ENCODE measurements around the gene EOMES. TPM values are rescaled to one million over a fixed set of nuclear protein-coding genes. Genes with fewer than 3 reads are reported as not detected.

EOMES gene
- total RNA-seq, 1 experiment from 2014 or later, result not detected

- Histone ChIP-seq H3K4me3 (no peak overlapping the region), H3K27me3 (no peaks in the 10 kb centered on the region), H3K9me3 (replicated peaks) (no peaks in the 10 kb centered on the region), H3K27ac (no peak overlapping the region), H3K36me3 (no peaks in the 10 kb centered on the region), H3K4me1 (no peaks in the 10 kb centered on the region)
- DNase-seq, result no peak
These were observed 6.3 kb upstream of the EOMES start for GRCh38 chr3:27728195-27729087.

GRCh38 chr3:27726240-27726639 is 4.1 kb upstream of the EOMES start:
- Histone ChIP-seq H3K36me3 (no peaks in the 10 kb centered on the region), H3K4me1 (no peaks in the 10 kb centered on the region), H3K27me3 (no peaks in the 10 kb centered on the region)

GRCh38 chr3:27724459-27725197 is 2.5 kb upstream of the EOMES start:
- H3K4me3 ChIP-seq, result no peak overlapping the region
- H3K27ac ChIP-seq, result no peak overlapping the region
- no peaks in the 10 kb centered on the region for H3K36me3 ChIP-seq
- no peaks in the 10 kb centered on the region for H3K4me1 ChIP-seq
- no peaks in the 10 kb centered on the region for H3K27me3 ChIP-seq
- no peaks in the 10 kb centered on the region for H3K9me3 ChIP-seq (replicated peaks)
- no peak for DNase-seq

More at GRCh38 chr3:27726240-27726639, 4.1 kb upstream of the EOMES start:
- no peaks in the 10 kb centered on the region for H3K9me3 ChIP-seq (replicated peaks)
- H3K27ac ChIP-seq, result no peak overlapping the region
- H3K4me3 ChIP-seq, result no peak overlapping the region
- no peak for DNase-seq

DNA sequence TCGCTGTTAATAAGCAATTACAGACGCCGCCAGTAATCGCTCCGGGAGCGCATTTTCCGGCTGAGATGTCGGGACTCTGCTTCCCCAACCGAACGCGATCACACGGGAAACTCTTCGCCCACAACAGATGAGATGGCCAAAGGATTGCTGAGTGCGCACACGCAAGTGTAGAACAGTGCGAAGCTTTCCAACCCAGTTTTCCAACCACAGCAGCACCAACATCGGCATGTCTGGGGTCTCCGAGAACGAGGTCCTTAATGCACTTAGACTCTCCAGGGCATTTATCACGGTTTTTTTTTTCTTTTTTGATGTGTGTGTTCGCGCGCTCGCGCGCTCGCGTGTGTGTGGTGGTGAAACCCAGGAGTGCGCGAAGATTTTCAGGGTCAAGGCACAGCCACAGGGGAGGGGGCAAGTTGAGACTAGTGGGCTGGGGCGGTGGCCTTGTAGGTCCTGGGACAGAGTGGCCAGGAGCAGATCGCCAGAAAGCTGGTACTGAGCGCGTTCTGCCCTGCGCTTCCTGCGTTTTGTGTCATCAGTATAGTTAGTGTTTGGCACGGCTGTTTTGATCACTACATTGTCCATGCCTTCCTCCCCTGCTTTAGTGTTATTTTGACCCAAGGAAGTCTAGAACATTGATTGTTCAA is 1.8 kb upstream of the EOMES start:
- Histone ChIP-seq H3K4me1 (no peaks in the 10 kb centered on the region), H3K9me3 (replicated peaks) (no peaks in the 10 kb centered on the region), H3K27ac (no peak overlapping the region), H3K36me3 (no peaks in the 10 kb centered on the region), H3K4me3 (no peak overlapping the region), H3K27me3 (no peaks in the 10 kb centered on the region)
- no peak for DNase-seq

DNA sequence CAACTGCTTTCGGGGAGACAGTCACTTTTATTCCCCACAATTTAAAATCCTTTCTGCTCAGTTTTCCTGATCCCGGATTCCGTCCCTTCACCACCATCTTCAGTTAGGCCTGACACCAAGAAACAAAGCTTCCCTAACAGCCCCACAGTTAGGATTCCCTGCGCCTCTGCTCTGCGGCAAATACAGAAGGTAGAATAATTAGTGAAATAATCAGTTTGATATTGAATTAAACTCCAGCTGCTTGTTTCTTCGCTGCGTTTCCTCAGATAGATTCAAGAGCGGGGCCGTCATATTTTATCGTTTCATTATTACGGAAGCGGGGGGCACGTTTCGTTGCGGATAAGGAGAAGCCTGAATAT is 1.3 kb upstream of the EOMES start:
- Histone ChIP-seq H3K27me3 (no peaks in the 10 kb centered on the region), H3K4me3 (no peak overlapping the region), H3K9me3 (replicated peaks) (no peaks in the 10 kb centered on the region)

DNA sequence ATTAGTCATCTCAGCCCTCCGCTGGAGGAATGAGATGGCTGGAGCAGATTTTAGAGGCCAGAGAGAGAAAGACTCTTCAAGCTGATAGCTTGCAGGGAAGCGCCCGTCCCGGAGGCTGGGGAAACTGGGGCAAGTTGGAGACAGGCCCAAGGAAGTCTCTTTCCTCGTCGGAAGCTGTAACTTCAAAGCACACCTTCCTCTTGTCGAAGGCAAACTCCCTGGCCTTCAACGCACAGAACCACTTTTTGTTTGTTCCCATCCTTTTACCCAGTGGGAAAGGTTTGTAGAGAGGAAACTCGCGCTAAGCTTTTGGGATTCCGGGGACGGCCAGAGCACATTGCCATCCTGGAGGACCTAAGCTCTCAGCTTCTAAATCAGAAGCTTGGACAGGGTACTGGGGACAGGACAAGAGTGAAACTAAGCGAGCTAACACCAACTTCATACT is 900 bp upstream of the EOMES start:
- Histone ChIP-seq H3K9me3 (replicated peaks) (no peaks in the 10 kb centered on the region), H3K4me1 (no peaks in the 10 kb centered on the region), H3K36me3 (no peaks in the 10 kb centered on the region), H3K27ac (no peak overlapping the region), H3K27me3 (no peaks in the 10 kb centered on the region), H3K4me3 (no peak overlapping the region)
- DNase-seq, result no peak

More for the DNA sequence above, 1.3 kb upstream of the EOMES start:
- no peaks in the 10 kb centered on the region for H3K36me3 ChIP-seq
- DNase-seq, result no peak
- H3K4me1 ChIP-seq, result no peaks in the 10 kb centered on the region
- H3K27ac ChIP-seq, result no peak overlapping the region

GRCh38 chr3:27720899-27721716 is 1.0 kb downstream of the EOMES start:
- Histone ChIP-seq H3K4me1 (no peaks in the 10 kb centered on the region), H3K27ac (no peak overlapping the region), H3K27me3 (peaks cover 4% of the 10 kb centered on the region; the same call in 1 of the 2 replicates), H3K9me3 (replicated peaks) (no peaks in the 10 kb centered on the region), H3K4me3 (no peak overlapping the region), H3K36me3 (no peaks in the 10 kb centered on the region)
- no peak for DNase-seq

DNA sequence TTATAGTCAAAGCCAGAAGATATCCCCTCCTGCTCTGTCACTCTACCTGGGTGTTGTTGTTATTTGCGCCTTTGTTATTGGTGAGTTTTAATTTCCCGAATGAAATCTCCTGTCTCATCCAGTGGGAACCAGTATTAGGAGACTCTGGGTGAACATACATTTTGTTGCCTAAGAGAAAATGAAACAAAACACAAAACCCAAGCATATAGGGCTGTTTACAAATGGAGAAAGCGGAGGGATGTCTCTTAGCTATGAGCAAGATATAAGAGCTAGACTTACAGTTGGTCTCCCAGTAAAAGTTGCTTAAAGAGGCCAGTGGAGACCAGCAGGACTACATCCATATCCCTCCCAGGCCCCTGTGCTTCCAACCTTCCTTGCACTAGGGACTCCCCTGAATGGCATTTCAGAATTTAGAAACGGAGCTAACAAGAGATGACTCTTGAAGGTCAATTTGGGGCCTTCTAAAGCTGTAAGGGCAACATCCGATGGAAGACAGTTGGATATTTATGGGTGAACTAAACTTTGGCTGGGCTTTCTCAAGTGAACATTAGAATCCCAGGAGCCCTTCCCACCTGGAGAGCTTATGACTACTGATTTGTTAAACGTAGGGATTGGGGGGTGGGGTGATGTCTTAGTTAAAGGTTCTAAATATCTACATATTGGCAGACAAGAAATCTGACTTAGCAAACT is 2.7 kb downstream of the EOMES start:
- DNase-seq, result no peak
- Histone ChIP-seq H3K9me3 (replicated peaks) (no peaks in the 10 kb centered on the region), H3K4me3 (no peak overlapping the region), H3K27ac (no peak overlapping the region), H3K36me3 (no peaks in the 10 kb centered on the region), H3K4me1 (no peaks in the 10 kb centered on the region), H3K27me3 (peaks cover 4% of the 10 kb centered on the region; the same call in 1 of the 2 replicates)

GRCh38 chr3:27718459-27718858 is 3.7 kb downstream of the EOMES start:
- no peak for DNase-seq
- Histone ChIP-seq H3K9me3 (replicated peaks) (no peaks in the 10 kb centered on the region), H3K36me3 (no peaks in the 10 kb centered on the region), H3K27ac (no peak overlapping the region), H3K4me1 (no peaks in the 10 kb centered on the region), H3K4me3 (no peak overlapping the region), H3K27me3 (peaks cover 4% of the 10 kb centered on the region; the same call in 1 of the 2 replicates)

DNA sequence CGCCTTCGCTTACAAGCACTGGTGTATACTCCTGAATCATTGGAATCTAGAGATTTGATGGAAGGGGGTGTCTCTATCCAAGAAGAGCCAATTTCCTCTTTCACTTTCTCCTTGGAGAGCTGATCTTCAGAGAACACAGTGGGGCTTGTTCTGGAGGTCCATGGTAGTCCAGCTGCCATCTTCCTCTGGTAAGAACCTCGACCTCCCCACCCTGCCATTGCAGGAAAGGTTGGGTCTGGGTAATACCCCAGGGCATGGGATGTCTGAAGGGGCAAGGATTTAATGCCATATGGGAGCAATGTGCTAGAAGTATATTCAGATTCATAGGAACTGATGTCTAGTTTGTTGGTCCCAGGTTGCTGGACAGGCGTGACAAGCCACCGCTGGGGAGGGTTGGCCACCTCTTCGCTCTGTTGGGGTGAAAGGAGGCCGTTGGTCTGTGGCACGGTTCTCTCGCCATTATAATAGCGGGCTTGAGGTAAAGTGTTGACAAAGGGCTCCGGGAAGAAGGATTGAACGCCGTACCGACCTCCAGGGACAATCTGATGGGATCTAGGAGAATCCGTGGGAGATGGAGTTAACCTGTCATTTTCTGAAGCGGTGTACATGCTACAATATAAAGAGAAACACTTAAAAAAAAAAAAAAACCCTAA is 4.8 kb downstream of the EOMES start:
- Histone ChIP-seq H3K36me3 (no peaks in the 10 kb centered on the region), H3K4me1 (no peaks in the 10 kb centered on the region), H3K27me3 (peaks cover 4% of the 10 kb centered on the region; the same call in 1 of the 2 replicates), H3K27ac (no peak overlapping the region), H3K9me3 (replicated peaks) (no peaks in the 10 kb centered on the region), H3K4me3 (no peak overlapping the region)
- DNase-seq, result no peak

GRCh38 chr3:27716309-27716708 is 5.8 kb downstream of the EOMES start:
- H3K4me3 ChIP-seq, result no peak overlapping the region
- no peaks in the 10 kb centered on the region for H3K36me3 ChIP-seq
- no peak for DNase-seq
- H3K4me1 ChIP-seq, result no peaks in the 10 kb centered on the region
- H3K27ac ChIP-seq, result no peak overlapping the region
- H3K9me3 ChIP-seq (replicated peaks), result no peaks in the 10 kb centered on the region
- peaks cover 4% of the 10 kb centered on the region; the same call in 1 of the 2 replicates for H3K27me3 ChIP-seq

GRCh38 chr3:27715863-27716262 is 6.3 kb downstream of the EOMES start:
- Histone ChIP-seq H3K36me3 (no peaks in the 10 kb centered on the region), H3K27me3 (peaks cover 4% of the 10 kb centered on the region; the same call in 1 of the 2 replicates), H3K9me3 (replicated peaks) (no peaks in the 10 kb centered on the region), H3K27ac (no peak overlapping the region), H3K4me3 (no peak overlapping the region), H3K4me1 (no peaks in the 10 kb centered on the region)
- DNase-seq, result no peak

- Histone ChIP-seq H3K27me3 (peaks cover 4% of the 10 kb centered on the region; the same call in 1 of the 2 replicates), H3K4me3 (no peak overlapping the region), H3K9me3 (replicated peaks) (no peaks in the 10 kb centered on the region), H3K27ac (no peak overlapping the region), H3K36me3 (no peaks in the 10 kb centered on the region), H3K4me1 (no peaks in the 10 kb centered on the region)
- no peak for DNase-seq
These were observed 6.7 kb downstream of the EOMES start for GRCh38 chr3:27715454-27715806.

Measured in SJCRH30 (cell line).